ENCODE measurements around the gene PHF13. TPM values are rescaled to one million over a fixed set of nuclear protein-coding genes. Genes with fewer than 3 reads are reported as not detected.
A peak's percentile ranks its signal among the peaks of the same experiment; 100 is the strongest.

PHF13 gene
- total and polyA plus RNA-seq, 9 of the 15 experiments (the other 6 are each of a cell fraction or from before 2014, with no cell fraction given): 1.8 to 36.1 (median 11.7) TPM

DNA sequence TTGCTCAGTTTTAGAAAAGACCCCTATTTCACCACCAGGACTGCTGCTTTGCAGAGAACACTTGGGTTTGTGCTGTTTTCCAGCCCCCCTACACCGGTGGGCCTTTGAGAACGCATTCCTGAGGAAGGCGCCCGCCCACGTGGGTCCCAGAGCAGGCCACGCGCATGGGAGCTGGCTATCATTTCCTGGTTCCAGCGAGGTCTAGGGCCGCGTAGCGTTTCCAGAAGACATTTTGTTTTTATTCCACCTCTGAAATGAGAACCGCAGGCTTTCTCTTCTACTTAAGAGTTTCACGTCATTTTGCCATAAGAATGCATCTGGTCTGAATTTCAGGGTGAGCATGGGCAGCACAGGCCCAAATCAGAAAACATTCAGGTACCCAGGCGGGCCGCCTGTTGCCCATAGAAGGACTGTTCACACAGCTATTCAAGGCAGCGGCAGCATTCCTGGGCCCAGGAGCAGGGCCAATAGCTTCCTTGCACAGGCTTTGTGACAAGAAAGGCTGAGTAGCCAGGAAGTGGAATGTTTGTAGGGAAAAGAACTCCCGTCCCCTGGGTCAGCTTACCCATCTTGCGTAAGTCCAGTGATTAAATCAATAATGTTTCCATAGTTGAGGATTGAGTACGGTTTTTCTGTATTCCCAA, 9.5 kb upstream of the PHF13 start (continued):
- TF ChIP-seq DACH1 (IDR thresholded peaks at IDR 0.05; ENCODE audit: partially characterized antibody) (no peak), CTBP1 (IDR thresholded peaks at IDR 0.05; ENCODE audit: borderline replicate concordance) (0 out of 2 replicates have a peak, but pooled peaks have one; percentile 26), ZBTB1 (CRISPR knock-in tag; IDR thresholded peaks at IDR 0.05; ENCODE audit: borderline replicate concordance, low read depth) (peak; percentile 38; the same call in 1 of the 2 replicates), MEF2D (tag; conservative IDR thresholded peaks at IDR 0.05; ENCODE audit: low read depth) (peak; percentile 52; the same call in 1 of the 2 replicates), HMGN3 (IDR thresholded peaks at IDR 0.05; ENCODE audit: borderline replicate concordance, extremely low read depth, insufficient read length, low read depth, low read length) (no peak), GATAD2A (IDR thresholded peaks at IDR 0.05) (peak; percentile 60; the same call in 1 of the 2 replicates), SMAD4 (CRISPR knock-in tag; conservative IDR thresholded peaks at IDR 0.05) (peak; percentile 92; the same call in 1 of the 2 replicates), FOXM1 (IDR thresholded peaks at IDR 0.05; ENCODE audit: low read depth) (no peak), FOXM1 (CRISPR knock-in tag; IDR thresholded peaks at IDR 0.05; ENCODE audit: low read depth) (no peak; the same call in 1 of the 2 replicates), OTX1 (CRISPR knock-in tag; IDR thresholded peaks at IDR 0.05) (peak; percentile 15; the same call in 1 of the 2 replicates), ZNF586 (CRISPR knock-in tag; conservative IDR thresholded peaks at IDR 0.05) (no peak; the same call in 1 of the 2 replicates), RBBP5 (IDR thresholded peaks at IDR 0.05; ENCODE audit: borderline replicate concordance, insufficient read depth, low read length, poor library complexity, severe bottlenecking) (no peak), ZBTB17 (CRISPR knock-in tag; IDR thresholded peaks at IDR 0.05) (peak; percentile 79; the same call in 1 of the 2 replicates), NR2C1 (IDR thresholded peaks at IDR 0.05) (no peak), NR2C1 (tag; IDR thresholded peaks at IDR 0.05) (no peak; the same call in none of the 2 replicates), NBN (IDR thresholded peaks at IDR 0.05; ENCODE audit: low read depth) (no peak; the same call in 1 of the 2 replicates), LCOR (CRISPR knock-in tag; IDR thresholded peaks at IDR 0.05) (peak; percentile 82), XRCC3 (IDR thresholded peaks at IDR 0.05) (no peak), KHSRP (IDR thresholded peaks at IDR 0.05) (no peak)
- TF ChIP-seq, protein P1, sequence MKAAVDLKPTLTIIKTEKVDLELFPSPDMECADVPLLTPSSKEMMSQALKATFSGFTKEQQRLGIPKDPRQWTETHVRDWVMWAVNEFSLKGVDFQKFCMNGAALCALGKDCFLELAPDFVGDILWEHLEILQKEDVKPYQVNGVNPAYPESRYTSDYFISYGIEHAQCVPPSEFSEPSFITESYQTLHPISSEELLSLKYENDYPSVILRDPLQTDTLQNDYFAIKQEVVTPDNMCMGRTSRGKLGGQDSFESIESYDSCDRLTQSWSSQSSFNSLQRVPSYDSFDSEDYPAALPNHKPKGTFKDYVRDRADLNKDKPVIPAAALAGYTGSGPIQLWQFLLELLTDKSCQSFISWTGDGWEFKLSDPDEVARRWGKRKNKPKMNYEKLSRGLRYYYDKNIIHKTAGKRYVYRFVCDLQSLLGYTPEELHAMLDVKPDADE (conservative IDR thresholded peaks at IDR 0.05; ENCODE audit: control insufficient read depth, low read depth, low read length): 0 out of 2 replicates have a peak, but pooled peaks have one; percentile 31
- TF ChIP-seq, protein P2, sequence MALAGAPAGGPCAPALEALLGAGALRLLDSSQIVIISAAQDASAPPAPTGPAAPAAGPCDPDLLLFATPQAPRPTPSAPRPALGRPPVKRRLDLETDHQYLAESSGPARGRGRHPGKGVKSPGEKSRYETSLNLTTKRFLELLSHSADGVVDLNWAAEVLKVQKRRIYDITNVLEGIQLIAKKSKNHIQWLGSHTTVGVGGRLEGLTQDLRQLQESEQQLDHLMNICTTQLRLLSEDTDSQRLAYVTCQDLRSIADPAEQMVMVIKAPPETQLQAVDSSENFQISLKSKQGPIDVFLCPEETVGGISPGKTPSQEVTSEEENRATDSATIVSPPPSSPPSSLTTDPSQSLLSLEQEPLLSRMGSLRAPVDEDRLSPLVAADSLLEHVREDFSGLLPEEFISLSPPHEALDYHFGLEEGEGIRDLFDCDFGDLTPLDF (CRISPR knock-in tag; IDR thresholded peaks at IDR 0.05): peak; percentile 78
- TF ChIP-seq, protein P3, sequence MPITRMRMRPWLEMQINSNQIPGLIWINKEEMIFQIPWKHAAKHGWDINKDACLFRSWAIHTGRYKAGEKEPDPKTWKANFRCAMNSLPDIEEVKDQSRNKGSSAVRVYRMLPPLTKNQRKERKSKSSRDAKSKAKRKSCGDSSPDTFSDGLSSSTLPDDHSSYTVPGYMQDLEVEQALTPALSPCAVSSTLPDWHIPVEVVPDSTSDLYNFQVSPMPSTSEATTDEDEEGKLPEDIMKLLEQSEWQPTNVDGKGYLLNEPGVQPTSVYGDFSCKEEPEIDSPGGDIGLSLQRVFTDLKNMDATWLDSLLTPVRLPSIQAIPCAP (CRISPR knock-in tag; IDR thresholded peaks at IDR 0.05; ENCODE audit: borderline replicate concordance): no peak
- TF ChIP-seq, protein P4, sequence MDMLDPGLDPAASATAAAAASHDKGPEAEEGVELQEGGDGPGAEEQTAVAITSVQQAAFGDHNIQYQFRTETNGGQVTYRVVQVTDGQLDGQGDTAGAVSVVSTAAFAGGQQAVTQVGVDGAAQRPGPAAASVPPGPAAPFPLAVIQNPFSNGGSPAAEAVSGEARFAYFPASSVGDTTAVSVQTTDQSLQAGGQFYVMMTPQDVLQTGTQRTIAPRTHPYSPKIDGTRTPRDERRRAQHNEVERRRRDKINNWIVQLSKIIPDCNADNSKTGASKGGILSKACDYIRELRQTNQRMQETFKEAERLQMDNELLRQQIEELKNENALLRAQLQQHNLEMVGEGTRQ (CRISPR knock-in tag; IDR thresholded peaks at IDR 0.05): peak; percentile 81

Measured in K562 (cell line).